DMS53 treated with DMSO at 0.1 percent for 48 hours (cell line): ENCODE measurements around the gene BCAS1.
"Not testable (repeated sequence)": the region's sequence is repeated elsewhere in the genome, so short reads cannot be mapped to it uniquely, and the experiment has no call there.

Experiments
- DNase-seq: peaks from one replicate; lab custom pipeline; 2025; ENCODE audit not compliant: unreplicated experiment; lab: John Stamatoyannopoulos, UW

BCAS1 gene

GRCh38 chr20:54020868-54021267 is 49.5 kb downstream of the BCAS1 start:
- DNase-seq = no peak

DNA sequence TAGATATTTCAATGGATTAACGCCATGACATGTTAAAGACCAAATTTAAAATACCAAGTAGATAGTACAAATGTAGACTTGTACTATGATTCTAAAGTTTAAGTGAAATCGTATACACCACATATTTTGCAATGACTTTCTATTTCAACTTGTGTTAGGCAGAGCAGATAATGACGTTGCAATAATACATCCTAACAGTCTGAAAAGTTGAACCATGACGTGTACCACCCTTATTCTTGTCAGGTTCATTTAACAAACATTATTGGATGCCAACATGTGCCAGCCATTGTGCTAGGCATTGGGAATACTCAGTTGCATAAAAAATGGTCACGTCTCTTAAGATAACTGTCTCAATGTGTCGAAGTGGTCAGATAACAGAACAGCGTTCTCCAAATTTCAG is 50.0 kb downstream of the BCAS1 start:
- no peak for DNase-seq

DNA sequence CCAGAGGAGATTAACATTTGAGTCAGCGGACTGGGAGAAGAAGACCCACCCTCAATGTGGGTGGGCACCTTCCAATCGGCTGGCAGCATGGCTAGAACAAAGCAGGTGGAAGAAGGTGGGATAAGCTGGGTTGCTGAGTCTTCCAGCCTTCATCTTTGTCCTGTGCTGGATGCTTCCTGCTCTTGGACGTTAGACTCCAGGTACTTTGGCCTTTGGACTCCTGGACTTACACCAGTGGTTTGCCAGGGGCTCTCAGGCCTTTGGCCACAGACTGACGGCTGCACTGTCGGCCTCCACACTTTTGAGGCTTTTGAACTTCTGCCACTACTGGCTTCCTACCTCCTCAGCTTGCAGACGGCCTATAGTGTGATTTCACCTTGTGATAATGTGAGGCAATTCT is 50.8 kb downstream of the BCAS1 start:
- no peak for DNase-seq

- no peak for DNase-seq
Measured at GRCh38 chr20:54019127-54019526, 51.3 kb downstream of the BCAS1 start.

DNA sequence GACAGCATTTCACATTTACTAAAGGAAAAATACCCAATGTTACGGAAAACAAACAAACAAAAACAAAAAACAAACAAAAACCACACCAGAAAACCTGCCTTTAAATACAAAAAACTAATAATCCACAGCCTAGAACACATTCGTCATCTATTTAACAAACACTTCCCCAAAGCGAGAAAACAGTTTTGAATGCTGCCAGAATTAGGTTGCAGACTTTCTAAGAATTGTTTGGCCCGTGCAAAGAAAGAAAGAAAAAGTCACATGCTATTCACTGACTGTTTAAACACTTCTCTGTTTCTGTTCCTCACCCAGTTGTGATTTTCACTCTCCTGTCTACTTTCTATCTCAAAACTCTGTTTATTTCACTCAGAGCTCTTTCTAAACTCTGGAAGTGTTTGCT is 52.5 kb downstream of the BCAS1 start:
- DNase-seq = no peak

DNA sequence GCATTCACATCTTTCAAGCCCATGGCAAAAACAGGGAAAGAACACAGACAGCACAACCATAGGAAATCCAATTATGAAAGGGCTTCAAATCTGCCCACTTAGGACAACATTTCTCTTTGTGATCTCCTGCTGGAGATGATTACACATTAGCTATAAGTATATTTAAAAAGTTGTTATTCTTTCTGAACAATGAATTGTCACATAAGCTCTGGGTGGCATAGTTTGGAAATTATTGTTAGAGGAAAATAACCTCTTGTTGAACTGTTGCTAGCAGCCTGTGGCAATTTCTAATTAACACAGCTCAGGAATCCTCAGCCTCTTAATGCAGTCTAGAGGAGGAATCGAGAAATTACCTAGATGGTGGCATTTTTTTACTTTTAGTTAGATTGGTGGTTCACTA is 54.9 kb downstream of the BCAS1 start:
- no peak for DNase-seq

GRCh38 chr20:54014293-54014926 is 56.0 kb downstream of the BCAS1 start:
- DNase-seq = no peak

GRCh38 chr20:54013471-54013870 is 56.9 kb downstream of the BCAS1 start:
- DNase-seq = no peak

- DNase-seq = no peak
Measured at GRCh38 chr20:54011346-54011745, 59.0 kb downstream of the BCAS1 start.

- not testable (repeated sequence) for DNase-seq
Measured at GRCh38 chr20:54006216-54006615, 64.2 kb downstream of the BCAS1 start.

DNA sequence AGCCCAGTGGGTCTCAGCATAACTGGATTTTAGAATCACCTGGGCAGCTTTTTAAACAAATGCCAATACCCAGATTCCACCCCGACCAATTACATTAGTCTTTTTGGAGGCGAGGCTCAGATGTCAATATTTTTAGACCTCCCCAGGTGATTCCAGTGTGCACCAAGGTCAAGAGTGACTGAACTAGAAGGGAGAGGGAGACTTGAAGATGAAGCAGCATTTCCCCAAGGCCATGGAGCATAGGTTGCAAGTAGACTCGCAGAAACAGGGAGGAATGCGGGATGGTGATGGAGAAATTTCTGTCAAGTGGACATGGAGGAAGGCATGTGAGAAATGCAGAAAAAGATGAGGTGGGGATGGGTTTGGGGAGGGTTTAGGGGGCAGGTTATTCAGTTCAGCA is 64.9 kb downstream of the BCAS1 start:
- DNase-seq = no peak

DNA sequence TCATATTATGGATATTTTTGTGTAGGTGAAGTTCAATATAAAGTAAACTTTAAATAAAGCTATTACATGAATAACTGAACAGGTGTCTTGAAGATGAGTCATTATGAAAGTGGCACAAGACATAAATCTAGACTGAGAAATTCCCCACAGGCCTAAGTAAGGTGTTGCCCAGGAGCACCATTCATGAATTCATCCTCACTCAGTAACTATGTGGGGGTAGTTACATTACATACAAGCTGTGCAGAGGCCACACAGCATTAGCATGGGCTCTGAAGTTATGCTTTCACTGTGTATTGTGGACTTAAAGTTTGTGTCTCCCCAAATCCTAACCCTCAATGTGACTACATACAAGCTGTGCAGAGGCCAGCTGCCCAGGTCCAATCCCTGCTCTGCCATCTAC is 65.9 kb downstream of the BCAS1 start:
- no peak for DNase-seq

DNA sequence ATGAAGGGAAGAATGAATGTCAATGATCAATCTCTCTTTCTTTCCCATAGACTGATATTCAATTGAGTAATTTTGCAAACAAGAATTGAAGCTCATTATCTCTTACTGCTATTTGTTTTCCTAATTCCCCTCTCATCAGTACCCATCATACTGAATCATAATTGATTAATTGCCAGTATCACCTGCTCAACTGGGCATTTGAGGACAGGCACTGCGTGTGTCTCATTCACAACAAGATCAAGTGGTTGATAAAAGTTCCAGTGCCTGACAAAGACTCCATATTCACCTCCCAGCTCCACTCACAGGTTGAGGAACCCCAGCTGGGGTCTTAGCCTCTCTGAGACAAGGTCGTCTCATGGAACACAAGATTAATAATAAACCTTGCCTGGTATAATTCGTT is 67.7 kb downstream of the BCAS1 start:
- DNase-seq = no peak

DNA sequence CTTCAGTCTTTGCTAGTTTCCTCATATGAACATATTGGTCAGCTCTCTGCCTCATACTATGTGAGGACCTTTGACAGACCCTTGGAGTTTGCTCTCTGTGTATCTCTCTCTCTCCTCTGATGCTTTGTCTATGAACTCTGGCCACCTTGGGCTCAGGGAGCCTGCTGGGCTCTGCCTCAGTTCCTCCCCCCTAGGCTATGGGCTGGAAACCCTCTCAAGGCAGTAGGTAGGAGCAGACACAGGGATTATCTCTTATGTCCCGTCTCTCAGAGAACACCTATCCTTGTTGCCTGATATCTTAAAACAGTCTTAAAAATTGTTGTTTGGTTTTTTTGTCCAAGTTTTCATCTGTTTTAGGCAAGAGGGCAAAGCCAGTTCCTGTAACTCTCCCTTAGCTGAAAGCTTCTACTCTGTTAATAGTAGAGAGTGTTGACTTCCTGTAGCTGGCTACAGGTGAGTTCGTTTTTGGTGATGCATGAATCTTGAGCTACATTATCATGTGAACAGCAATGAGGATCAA is 68.3 kb downstream of the BCAS1 start:
- DNase-seq = no peak

GRCh38 chr20:54000914-54001313 is 69.5 kb downstream of the BCAS1 start:
- DNase-seq = no peak

DNA sequence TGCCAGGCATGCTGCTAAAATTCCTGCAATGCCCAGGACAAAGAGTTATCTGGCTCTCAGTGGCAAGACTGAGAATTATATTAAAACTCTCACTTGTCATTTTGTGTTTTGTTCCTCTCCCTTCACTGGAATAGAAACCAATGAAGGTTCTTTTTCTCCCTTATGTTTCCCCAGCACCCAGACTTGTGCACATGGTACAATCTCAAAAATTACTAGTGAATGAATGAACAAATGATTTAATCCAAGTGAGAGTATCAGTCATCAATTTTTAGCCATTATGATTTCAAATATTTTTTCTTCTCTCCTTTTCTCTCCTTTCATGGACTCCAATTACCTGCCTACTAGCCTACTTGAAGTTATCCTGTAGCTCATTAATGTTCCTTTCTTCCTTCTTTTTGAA is 70.1 kb downstream of the BCAS1 start:
- DNase-seq = no peak

- no peak for DNase-seq
Measured at GRCh38 chr20:53999077-53999476, 71.3 kb downstream of the BCAS1 start.

- DNase-seq = no peak
Measured at GRCh38 chr20:53996584-53997486, 73.6 kb downstream of the BCAS1 start.

DNA sequence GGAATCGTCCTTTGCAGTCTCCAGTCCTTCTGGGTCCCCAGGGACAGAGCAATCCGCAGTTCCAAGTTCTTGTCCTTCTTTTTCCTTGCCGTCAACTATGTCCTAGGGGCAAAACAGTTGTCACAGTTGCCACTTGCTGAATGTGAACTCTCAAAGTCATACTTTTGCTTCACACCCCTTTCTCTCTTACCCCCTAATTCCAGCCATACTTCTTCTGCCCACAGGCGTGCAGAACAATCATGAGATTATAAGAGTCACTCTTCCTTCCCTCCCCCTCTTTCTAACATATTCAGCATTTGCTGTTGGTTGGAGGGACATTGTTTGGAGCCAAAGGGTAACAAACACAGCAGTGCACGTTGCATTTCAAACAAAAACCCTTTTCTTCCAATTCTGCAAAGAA is 74.4 kb downstream of the BCAS1 start:
- no peak for DNase-seq

GRCh38 chr20:53994088-53994487 is 76.3 kb downstream of the BCAS1 start:
- no peak for DNase-seq

- no peak for DNase-seq
Measured at GRCh38 chr20:53993310-53993709, 77.1 kb downstream of the BCAS1 start.

DNA sequence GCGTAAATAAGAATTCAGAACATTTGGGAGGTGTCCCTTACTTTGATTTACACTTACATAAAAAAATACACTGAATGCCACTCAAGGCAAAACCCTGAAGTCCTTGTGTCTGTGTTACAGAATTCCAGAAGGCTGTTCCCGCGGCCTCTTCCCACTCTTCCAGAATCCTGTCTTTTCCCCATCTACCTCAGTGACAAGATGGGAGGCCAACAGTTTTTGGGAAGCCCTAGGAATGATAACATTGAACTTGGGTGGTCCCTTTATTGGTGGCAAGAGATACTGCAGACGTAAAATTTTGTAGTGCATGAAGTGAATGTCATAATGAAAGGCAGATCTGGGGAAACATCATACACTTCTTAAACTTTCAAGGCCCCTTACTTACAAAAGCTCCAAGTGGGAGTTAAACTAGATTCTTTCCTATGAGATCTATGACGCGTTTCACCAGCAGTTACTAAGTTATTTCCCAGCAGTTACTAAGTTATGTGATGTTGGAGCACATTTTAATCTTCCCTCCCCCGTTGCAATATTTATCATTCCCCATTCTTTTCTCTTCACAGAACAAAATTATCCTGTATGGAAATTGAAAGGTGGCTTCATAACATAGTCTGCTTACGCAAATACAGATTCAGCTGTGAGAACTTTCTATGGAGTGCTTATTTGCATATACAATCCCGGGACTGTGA is 79.5 kb downstream of the BCAS1 start:
- DNase-seq = no peak
